Lower leg skin (tissue), 4 donors: ENCODE data around the gene ALDH7A1. TPM values are rescaled to one million over a fixed set of nuclear protein-coding genes. Genes with fewer than 3 reads are reported as not detected.

ENCODE experiments used
- DNase-seq, 2 donors: peaks; one replicate each; pipeline ENCODE4 v3.0.0-alpha.2; 2019; ENCODE audit warnings: low spot score in 2 of 2
- H3K4me3 ChIP-seq: fragments of 200-600 bp; sonication (generic); 2 replicates; pipeline ENCODE4 v1.5.1; 2017; ENCODE audit warnings: mild to moderate bottlenecking, low read depth; ENCODE audit not compliant: poor library complexity, severe bottlenecking
- CTCF ChIP-seq, 3 donors: fragments of 450-650 bp; IDR thresholded peaks; one replicate each; pipeline ENCODE4 v1.5.1; 2016; ENCODE audit warnings: antibody characterized with exemption in 3 of 3, mild to moderate bottlenecking in 3 of 3, moderate library complexity in 2 of 3
- POLR2A ChIP-seq, 2 donors: fragments of 450-650 bp; IDR thresholded peaks; one replicate each; pipeline ENCODE4 v1.6.1; 2016 to 2017; ENCODE audit warnings: antibody characterized with exemption in 2 of 2, mild to moderate bottlenecking in 1 of 2, moderate library complexity in 1 of 2
- WGBS, 2 donors: methylation state at CpG; one replicate each; pipeline ENCODE4 v1.1.5; 2018; 5-methylcytosine and 5-hydroxymethylcytosine counted together
- intact Hi-C: fragments of 100-400 bp; cut with DNase I; formaldehyde crosslinking; loops from one replicate; pipeline ENCODE4 v1.15.0; 2023; ENCODE audit warnings: low total_unique reads
- total RNA-seq, 4 donors: library from RNA; depleted of rRNA; stranded (reverse); fragments of >200 nt; gene quantifications; one replicate each; pipeline ENCODE4 v1.1.0, GENCODE V29; 2016

ALDH7A1 gene
- total RNA-seq, 4 donors from 2014 or later: 26.1 to 36.2 (median 31.4) TPM

DNA sequence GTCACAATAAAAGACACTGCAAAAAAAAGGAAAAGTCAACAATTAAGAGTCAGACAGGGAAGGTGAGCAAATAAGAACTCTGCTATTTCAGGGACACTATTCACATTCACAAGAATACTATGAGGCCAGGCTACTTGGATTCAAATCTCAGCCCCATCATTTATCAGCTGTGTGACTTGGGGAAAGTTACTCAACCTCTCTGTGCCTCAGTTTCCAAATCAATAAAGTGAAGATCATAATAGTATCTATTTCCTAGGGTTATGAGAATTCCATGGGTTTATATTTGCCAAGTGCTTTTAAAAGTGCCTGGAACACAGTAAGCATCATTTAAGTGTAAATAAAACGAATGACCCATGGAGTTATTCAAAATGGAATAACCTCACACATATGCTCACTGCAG, 56.4 kb downstream of the ALDH7A1 start:
- H3K4me3 ChIP-seq: no peak overlapping the region
- 37 to 50% methylated on average over 1 of the region's 1 CpG for WGBS, 2 donors
- TF ChIP-seq POLR2A (IDR thresholded peaks at IDR 0.05) (no peak), CTCF (IDR thresholded peaks at IDR 0.05) (no peak)
- DNase-seq: no peak
- intact Hi-C loops: loop anchor here (5.0 kb wide), 1 partner anchor 181 kb away; no protein-coding TSS in a partner anchor

DNA sequence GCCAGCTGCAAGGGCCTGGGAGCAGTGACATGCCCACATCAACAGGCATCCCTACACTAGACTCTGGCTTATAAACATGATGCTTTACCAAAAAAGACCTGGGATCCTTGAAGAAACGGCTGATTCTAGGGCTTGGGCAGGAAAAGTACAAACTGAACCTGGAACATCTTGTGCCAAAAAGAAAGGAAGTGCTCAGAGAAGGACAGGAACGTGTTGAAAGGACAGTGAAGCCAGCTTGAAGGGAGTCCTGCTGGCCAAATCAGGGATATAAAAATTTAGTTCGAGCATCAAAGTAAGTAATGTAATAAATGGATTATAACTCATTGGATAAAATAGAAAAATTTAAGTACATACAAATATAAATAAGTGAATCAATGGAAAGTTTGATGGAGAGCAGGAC, 58.1 kb downstream of the ALDH7A1 start:
- DNase-seq: no peak
- WGBS, 2 donors: 40 to 45% methylated on average over 3 of the region's 3 CpGs
- no peak overlapping the region for H3K4me3 ChIP-seq
- intact Hi-C loops: loop anchor here (5.0 kb wide), 1 partner anchor 180 kb away; no protein-coding TSS in a partner anchor
- TF ChIP-seq CTCF (IDR thresholded peaks at IDR 0.05) (no peak), POLR2A (IDR thresholded peaks at IDR 0.05) (no peak)

GRCh38 chr5:126535856-126536545, 59.0 kb downstream of the ALDH7A1 start:
- intact Hi-C loops: loop anchor here (5.0 kb wide), 1 partner anchor 179 kb away; no protein-coding TSS in a partner anchor
- no peak overlapping the region for H3K4me3 ChIP-seq
- WGBS, 2 donors: 84 to 90% methylated on average over 4 of the region's 4 CpGs
- TF ChIP-seq POLR2A (IDR thresholded peaks at IDR 0.05) (no peak), CTCF (IDR thresholded peaks at IDR 0.05) (no peak)
- no peak for DNase-seq

GRCh38 chr5:126534553-126534952, 60.5 kb downstream of the ALDH7A1 start:
- no peak for TF ChIP-seq CTCF (IDR thresholded peaks at IDR 0.05)
- no peak for TF ChIP-seq POLR2A (IDR thresholded peaks at IDR 0.05)
- no peak for DNase-seq
- H3K4me3 ChIP-seq: no peak overlapping the region
- intact Hi-C loops: no loop called here
- 100% methylated on average over 1 of the region's 1 CpG for WGBS, 2 donors

DNA sequence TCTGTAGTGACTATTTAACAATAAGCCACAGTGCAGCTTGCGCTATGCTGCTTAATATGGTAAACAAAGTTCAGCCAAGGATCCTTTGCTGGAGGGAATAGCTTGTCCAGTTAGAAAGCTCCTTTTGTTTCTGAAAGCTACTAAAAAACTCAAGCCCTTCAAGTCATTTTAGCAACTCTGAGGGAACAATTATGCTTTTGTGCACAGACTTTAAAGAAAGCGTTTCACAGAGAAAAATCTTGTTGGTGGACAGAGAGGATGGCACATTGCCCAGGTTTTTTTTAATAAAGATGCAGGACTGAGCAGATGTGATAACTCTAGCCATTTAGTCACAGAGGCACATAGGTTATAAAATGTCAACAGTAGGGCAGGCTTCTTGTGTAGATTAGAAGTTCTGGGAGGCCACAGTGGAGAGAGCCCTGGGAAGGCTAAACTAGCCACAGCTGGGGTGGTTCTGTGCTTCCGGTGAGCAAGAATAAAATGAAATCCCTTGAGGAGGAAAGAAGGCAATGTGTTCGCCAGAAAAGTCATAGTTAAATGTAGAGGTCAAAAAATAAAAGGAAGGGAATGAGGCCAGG, 63.4 kb downstream of the ALDH7A1 start:
- TF ChIP-seq POLR2A (IDR thresholded peaks at IDR 0.05) (no peak), CTCF (IDR thresholded peaks at IDR 0.05) (no peak)
- intact Hi-C loops: no loop called here
- WGBS, 2 donors: 55 to 58% methylated on average over 4 of the region's 4 CpGs
- H3K4me3 ChIP-seq: no peak overlapping the region
- no peak for DNase-seq
